ENCODE measurements around the gene YY2.

DNA sequence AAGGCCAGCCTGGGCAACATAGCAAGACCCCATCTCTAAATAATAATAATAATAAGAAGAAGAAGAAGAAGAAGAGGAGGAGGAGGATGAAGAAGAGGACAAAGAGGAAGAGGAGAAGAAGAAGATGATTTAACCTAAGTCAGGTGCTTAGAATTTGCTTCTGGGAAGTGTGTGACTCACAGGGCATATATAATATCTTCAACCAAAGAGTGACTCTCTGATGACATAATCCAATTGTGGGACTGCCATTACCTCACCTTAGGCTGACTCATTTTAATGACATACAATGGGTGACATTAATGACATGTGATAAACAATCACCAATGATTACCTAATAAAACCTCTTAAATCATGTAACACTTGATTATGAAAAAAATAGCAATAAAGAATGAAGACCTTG is 49.1 kb upstream of the YY2 start:
- TF ChIP-seq, protein P1, sequence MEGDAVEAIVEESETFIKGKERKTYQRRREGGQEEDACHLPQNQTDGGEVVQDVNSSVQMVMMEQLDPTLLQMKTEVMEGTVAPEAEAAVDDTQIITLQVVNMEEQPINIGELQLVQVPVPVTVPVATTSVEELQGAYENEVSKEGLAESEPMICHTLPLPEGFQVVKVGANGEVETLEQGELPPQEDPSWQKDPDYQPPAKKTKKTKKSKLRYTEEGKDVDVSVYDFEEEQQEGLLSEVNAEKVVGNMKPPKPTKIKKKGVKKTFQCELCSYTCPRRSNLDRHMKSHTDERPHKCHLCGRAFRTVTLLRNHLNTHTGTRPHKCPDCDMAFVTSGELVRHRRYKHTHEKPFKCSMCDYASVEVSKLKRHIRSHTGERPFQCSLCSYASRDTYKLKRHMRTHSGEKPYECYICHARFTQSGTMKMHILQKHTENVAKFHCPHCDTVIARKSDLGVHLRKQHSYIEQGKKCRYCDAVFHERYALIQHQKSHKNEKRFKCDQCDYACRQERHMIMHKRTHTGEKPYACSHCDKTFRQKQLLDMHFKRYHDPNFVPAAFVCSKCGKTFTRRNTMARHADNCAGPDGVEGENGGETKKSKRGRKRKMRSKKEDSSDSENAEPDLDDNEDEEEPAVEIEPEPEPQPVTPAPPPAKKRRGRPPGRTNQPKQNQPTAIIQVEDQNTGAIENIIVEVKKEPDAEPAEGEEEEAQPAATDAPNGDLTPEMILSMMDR (IDR thresholded peaks at IDR 0.05), result no peak
- TF ChIP-seq POLR2A (IDR thresholded peaks at IDR 0.05), result no peak
- TF ChIP-seq POLR2AphosphoS5 (IDR thresholded peaks at IDR 0.05), result no peak

All from suprapubic skin (tissue), 4 donors.